A673 (cell line): ENCODE data around the gene ALOX12.

Source experiments
- EZH2 ChIP-seq: fragments of 200-600 bp; sonication (generic); IDR thresholded peaks from 2 replicates; pipeline ENCODE4 v1.6.1; 2017; ENCODE audit warnings: borderline replicate concordance, low read depth, mild to moderate bottlenecking, mixed read lengths, antibody characterized with exemption, low read length; ENCODE audit not compliant: poor library complexity, severe bottlenecking
- TF ChIP-seq, protein P1 (sequence below): fragments of 300-800, 200-600 bp; sonication (generic); conservative IDR thresholded peaks from 2 replicates; pipeline ENCODE4 v1.5.1; 2017; ENCODE audit warnings: low read depth, mild to moderate bottlenecking, antibody characterized with exemption, low read length, moderate library complexity, mixed read lengths

DNA sequence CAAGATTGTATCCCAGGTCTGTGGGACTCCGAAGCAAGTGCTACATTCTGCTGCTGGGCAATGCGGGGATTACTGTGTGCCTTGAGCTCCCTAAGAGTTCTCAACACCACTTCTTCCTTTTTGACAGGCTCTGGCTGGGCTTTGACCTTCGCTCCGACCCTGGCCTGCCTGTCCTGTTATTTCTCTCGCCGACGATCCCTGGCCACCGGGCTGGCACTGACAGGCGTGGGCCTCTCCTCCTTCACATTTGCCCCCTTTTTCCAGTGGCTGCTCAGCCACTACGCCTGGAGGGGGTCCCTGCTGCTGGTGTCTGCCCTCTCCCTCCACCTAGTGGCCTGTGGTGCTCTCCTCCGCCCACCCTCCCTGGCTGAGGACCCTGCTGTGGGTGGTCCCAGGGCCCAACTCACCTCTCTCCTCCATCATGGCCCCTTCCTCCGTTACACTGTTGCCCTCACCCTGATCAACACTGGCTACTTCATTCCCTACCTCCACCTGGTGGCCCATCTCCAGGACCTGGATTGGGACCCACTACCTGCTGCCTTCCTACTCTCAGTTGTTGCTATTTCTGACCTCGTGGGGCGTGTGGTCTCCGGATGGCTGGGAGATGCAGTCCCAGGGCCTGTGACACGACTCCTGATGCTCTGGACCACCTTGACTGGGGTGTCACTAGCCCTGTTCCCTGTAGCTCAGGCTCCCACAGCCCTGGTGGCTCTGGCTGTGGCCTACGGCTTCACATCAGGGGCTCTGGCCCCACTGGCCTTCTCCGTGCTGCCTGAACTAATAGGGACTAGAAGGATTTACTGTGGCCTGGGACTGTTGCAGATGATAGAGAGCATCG is 42.4 kb downstream of the ALOX12 start:
- TF ChIP-seq, protein P1, sequence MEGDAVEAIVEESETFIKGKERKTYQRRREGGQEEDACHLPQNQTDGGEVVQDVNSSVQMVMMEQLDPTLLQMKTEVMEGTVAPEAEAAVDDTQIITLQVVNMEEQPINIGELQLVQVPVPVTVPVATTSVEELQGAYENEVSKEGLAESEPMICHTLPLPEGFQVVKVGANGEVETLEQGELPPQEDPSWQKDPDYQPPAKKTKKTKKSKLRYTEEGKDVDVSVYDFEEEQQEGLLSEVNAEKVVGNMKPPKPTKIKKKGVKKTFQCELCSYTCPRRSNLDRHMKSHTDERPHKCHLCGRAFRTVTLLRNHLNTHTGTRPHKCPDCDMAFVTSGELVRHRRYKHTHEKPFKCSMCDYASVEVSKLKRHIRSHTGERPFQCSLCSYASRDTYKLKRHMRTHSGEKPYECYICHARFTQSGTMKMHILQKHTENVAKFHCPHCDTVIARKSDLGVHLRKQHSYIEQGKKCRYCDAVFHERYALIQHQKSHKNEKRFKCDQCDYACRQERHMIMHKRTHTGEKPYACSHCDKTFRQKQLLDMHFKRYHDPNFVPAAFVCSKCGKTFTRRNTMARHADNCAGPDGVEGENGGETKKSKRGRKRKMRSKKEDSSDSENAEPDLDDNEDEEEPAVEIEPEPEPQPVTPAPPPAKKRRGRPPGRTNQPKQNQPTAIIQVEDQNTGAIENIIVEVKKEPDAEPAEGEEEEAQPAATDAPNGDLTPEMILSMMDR: no peak
- TF ChIP-seq EZH2: no peak
